ENCODE measurements around the gene B4GALT7.
"Not testable (repeated sequence)": the region's sequence is repeated elsewhere in the genome, so short reads cannot be mapped to it uniquely, and the experiment has no call there.

Gene B4GALT7

DNA sequence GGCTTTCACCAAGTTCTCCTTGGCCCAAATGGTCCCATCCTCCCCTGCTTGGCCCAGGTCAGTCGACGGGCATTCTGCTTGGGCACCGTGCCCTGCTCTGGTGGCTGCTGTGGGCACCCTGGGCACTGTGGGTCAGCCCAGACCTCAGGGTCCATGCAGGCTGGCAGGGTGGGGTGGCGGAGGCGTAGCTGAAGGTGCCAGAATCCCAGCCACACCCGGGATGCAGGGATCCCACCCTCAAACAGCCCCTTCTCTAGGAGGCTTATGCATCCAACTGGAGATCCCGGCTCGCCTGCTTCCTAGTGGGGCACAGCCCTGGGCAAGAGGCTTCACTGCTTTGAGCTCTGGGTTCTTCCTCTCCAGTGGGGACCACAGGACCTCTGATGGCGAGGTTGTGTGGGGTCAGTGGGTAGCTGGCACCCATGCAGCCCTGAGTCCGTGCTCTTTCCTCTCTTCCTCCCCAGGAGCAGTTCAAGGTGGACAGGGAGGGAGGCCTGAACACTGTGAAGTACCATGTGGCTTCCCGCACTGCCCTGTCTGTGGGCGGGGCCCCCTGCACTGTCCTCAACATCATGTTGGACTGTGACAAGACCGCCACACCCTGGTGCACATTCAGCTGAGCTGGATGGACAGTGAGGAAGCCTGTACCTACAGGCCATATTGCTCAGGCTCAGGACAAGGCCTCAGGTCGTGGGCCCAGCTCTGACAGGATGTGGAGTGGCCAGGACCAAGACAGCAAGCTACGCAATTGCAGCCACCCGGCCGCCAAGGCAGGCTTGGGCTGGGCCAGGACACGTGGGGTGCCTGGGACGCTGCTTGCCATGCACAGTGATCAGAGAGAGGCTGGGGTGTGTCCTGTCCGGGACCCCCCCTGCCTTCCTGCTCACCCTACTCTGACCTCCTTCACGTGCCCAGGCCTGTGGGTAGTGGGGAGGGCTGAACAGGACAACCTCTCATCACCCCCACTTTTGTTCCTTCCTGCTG, 9.4 kb downstream of the B4GALT7 start:
- DNase-seq = no peak

DNA sequence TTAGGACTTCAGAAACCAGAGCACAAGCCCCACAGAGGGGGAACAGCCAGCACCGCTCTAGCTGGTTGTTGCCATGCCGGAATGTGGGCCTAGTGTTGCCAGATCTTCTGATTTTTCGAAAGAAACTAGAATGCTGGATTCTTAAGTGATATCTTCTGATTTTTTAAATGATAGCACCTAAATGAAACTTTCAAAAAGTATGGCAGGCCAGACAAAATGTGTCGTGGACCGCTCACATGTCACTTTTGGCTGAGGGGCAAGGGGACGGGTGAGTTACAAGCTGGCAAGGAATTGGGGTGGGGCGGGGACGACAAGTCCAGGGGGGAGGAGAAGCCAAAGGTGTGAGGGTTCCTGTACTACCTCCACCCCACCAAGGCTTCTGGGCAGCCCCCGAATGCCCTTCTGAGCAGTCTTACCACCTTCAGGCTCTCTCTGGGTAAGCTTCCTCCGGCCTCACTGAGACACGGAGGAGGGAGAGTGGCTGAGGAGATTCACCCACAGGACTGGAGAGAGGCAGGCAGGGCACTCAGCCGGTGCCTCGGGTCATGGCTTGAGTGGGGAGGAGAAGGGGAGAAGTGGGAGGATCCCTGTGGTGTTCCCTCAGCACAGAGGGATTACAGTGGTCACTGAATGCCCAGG, 10.3 kb downstream of the B4GALT7 start:
- no peak for DNase-seq

- DNase-seq = no peak
These were observed 11.0 kb downstream of the B4GALT7 start for GRCh38 chr5:177610770-177611445.

- DNase-seq = no peak
These were observed 11.7 kb downstream of the B4GALT7 start for GRCh38 chr5:177611446-177612214.

DNA sequence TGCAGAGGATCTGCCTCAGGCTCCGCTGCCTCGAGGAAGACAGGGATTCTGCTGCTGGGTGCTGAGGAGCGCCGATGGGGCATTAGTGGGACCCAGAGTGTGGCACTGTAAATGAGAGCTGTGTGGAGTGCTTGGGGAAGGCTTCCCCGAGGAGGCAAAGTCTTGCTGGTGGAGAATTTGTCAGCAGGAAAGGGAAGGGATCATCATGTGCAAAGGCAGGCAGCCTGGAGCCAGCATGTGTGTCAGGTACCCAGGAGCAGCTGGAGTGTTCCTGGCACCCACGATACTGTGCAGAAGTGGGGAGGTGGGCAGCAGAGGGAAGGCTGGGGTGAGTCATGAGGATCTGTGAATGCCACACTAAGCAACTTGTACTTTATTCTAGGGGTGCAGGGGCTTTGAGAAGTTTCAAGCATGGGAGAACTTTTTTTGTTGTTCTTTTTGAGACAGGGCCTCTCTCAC, 12.3 kb downstream of the B4GALT7 start:
- peak in 8 of 56 donors; percentile 15 to 37 (median 29) for DNase-seq

DNA sequence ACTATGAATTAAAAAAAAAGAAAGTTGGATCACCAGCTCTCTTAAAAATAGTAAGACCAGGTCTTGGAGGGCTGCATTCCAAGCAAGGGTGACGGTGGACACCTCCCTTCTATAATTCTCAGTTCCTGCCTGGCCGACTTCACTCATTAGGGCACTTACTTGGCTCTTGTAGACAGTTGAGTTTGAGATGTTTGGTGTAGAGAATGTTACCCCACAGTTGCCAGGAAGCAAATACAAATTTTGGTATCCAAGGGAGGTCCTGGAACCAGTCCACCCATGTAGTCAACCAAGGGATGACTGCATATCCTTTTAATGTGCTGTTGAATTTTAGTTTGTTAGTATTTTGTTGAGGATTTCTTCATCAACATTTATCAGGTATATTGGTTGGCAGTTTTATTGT, 20.6 kb downstream of the B4GALT7 start:
- DNase-seq = no peak

DNA sequence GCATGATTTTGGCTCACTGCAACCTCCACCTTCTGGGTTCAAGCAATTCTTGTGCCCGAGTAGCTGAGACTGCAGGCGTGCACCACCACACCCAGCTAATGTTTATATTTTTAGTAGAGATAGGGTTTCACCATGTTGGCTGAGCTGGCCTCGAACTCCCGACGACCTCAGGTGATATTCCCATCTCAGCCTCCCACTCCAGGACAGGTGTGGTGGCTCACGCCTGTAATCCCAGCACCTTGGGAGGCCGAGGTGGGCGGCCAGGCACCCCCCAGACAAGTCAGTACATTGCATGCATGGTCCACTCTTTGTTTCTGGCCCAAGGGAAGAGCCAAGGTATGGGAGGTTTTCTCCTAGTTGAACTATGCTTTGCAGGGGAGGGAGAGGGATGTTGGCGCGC, 24.2 kb downstream of the B4GALT7 start:
- not testable (repeated sequence) for DNase-seq

DNA sequence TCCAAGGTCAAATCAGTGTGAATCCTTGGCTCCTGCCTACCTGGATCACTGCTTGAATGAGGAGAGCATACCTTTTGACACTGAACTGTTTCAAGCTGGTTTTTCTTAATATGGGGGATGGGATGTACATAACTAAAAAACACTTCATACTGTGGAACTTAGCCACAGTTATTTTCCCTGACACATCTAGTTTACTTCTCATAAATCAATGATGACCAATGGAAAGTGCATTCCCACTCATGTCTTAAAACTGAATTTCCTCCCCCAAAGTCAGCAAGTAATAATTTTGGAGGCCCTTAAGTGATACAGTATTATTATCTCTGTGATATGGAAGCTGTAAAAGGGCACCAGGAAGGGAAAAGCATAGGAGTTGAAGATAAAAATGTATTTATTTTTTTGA, 30.3 kb downstream of the B4GALT7 start:
- not testable (repeated sequence) for DNase-seq

DNA sequence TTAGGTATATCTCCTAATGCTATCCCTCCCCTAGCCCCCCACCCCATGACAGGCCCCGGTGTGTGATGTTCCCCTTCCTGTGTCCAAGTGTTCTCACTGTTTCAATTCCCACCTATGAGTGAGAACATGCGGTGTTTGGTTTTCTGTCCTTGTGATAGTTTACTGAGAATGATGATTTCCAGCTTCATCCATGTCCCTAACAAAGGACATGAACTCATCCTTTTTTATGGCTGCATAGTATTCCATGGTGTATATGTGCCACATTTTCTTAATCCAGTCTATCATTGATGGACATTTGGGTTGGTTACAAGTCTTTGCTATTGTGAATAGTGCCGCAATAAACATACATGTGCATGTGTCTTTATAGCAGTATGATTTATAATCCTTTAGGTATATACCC, 35.0 kb downstream of the B4GALT7 start:
- not testable (repeated sequence) for DNase-seq

- DNase-seq = not testable (repeated sequence)
These were observed 45.5 kb downstream of the B4GALT7 start for GRCh38 chr5:177645462-177645861.

DNA sequence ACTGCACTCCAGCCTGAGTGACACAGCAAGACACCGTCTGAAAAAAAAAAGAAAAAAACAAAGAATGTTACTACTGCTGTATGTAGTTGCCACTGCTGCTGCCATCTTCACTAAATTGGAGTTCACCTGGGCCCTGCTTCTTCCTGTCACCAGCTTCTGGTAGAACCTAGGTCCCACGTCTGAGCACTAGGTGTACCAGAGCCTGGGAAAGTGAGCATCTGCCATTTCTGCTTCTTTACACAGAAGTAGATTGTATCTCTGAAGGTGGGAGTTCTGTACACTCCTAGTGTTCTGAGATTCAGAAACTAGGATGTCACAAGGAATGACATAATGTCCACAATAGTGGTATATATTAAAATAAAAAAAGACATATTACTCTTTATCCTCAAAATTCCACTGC, 51.3 kb downstream of the B4GALT7 start:
- DNase-seq = not testable (repeated sequence)

- DNase-seq = not testable (repeated sequence)
These were observed 57.9 kb downstream of the B4GALT7 start for GRCh38 chr5:177657846-177658245.

DNA sequence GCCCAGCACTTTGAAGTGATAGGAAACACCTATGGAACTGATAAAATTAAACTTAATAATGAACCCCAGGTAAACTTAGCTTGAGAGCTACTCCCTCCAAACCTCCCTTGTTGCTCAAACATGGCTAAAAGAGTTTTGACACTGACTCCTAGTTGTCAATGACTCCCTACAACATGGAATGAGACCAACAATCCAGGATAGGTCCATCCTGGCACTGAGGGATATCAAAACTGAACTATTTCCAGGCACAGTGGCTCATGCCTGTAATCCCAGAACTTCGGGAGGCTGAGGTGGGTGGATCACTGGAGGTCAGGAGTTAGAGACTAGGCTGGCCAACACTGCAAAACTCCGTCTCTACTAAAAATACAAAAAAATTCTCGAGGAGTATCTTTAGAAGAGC, 58.6 kb downstream of the B4GALT7 start:
- not testable (repeated sequence) for DNase-seq

Data from nucleus accumbens (tissue), 56 donors.